Sigmoid colon (tissue), 4 donors: ENCODE results near the gene MAN2A1.

Experiments used
- CTCF ChIP-seq, 4 experiments: fragments of 450-650 bp in 3 of 4; fragments of 200-600 bp in 1 of 4; IDR thresholded peaks; one replicate each; pipeline ENCODE4 v1.5.1; 2016 to 2019; ENCODE audit warnings: antibody characterized with exemption in 4 of 4, mild to moderate bottlenecking in 3 of 4, moderate library complexity in 2 of 4
- EP300 ChIP-seq, 4 donors: sonication (generic); formaldehyde crosslinking; IDR thresholded peaks; one replicate each; pipeline ENCODE4 v1.6.1; 2017; ENCODE audit warnings: antibody characterized with exemption in 4 of 4
- POLR2A ChIP-seq, 2 donors: fragments of 450-650 bp; IDR thresholded peaks; one replicate each; pipeline ENCODE4 v1.6.1; 2016; ENCODE audit warnings: antibody characterized with exemption in 2 of 2, mild to moderate bottlenecking in 2 of 2, moderate library complexity in 2 of 2
- POLR2AphosphoS5 ChIP-seq, 4 donors: sonication (generic); formaldehyde crosslinking; IDR thresholded peaks; one replicate each; pipeline ENCODE4 v1.6.1; 2017; ENCODE audit warnings: antibody characterized with exemption in 4 of 4

- TF ChIP-seq POLR2AphosphoS5 (IDR thresholded peaks at IDR 0.05) = no peak
- TF ChIP-seq CTCF (IDR thresholded peaks at IDR 0.05) = no peak
- TF ChIP-seq POLR2A (IDR thresholded peaks at IDR 0.05) = no peak
- TF ChIP-seq EP300 (IDR thresholded peaks at IDR 0.05) = no peak
These were observed 127.0 kb downstream of the MAN2A1 start for GRCh38 chr5:109816732-109817131.
